Thoracic aorta (tissue), 2 donors: ENCODE data around the gene ATP1A1. TPM values are rescaled to one million over a fixed set of nuclear protein-coding genes. Genes with fewer than 3 reads are reported as not detected.

ENCODE experiments used
- ATAC-seq: fragments of 150-250 bp; one replicate; pipeline ENCODE4 v1.8.0; 2017; ENCODE audit warnings: low read depth; ENCODE audit not compliant: insufficient number of reproducible peaks, low FRiP score
- DNase-seq: peaks from one replicate; pipeline ENCODE4 v3.0.0-alpha.2; 2020; ENCODE audit warnings: low spot score
- H3K27ac ChIP-seq, 2 donors: fragments of 200-600 bp; sonication (generic); 1 replicate in 1 of 2; 2 replicates in 1 of 2; pipeline ENCODE4 v1.5.1; 2016; ENCODE audit warnings: mild to moderate bottlenecking in 2 of 2, moderate library complexity in 2 of 2
- H3K27me3 ChIP-seq: fragments of 200-600 bp; sonication (generic); replicated peaks from 2 replicates; pipeline ENCODE4 v1.6.0; 2016; ENCODE audit warnings: mild to moderate bottlenecking; ENCODE audit not compliant: insufficient read depth
- H3K36me3 ChIP-seq: fragments of 200-600 bp; sonication (generic); one replicate; pipeline ENCODE4 v1.5.1; 2016
- H3K4me1 ChIP-seq, 2 donors: fragments of 200-600 bp; sonication (generic); 1 replicate in 1 of 2; 2 replicates in 1 of 2; pipeline versions ENCODE4 v1.5.1 to v1.6.0; 2016; ENCODE audit warnings: low read depth in 2 of 2, mild to moderate bottlenecking in 1 of 2; ENCODE audit not compliant: control insufficient read depth in 1 of 2
- H3K4me3 ChIP-seq: fragments of 200-600 bp; sonication (generic); 2 replicates; pipeline ENCODE4 v1.5.1; 2016; ENCODE audit warnings: mild to moderate bottlenecking
- H3K9me3 ChIP-seq: fragments of 200-600 bp; sonication (generic); 2 replicates; pipeline ENCODE4 v1.5.1; 2016
- CTCF ChIP-seq: fragments of 200-600 bp; sonication (generic); IDR thresholded peaks from one replicate; pipeline ENCODE4 v1.5.1; 2019; ENCODE audit warnings: antibody characterized with exemption
- total RNA-seq, 2 donors: library from RNA; depleted of rRNA; stranded (reverse); fragments of >200 nt; gene quantifications; one replicate each; pipeline versions ENCODE4 v1.1.0 to v1.2.3, GENCODE V29; 2016

ATP1A1 gene
- total RNA-seq, 2 donors from 2014 or later = 244 to 310 TPM

- no peak for ATAC-seq
- TF ChIP-seq CTCF = no peak
- no peaks in the 10 kb centered on the region for H3K4me1 ChIP-seq
- no peaks in the 10 kb centered on the region for H3K36me3 ChIP-seq
- no peaks in the 10 kb centered on the region for H3K9me3 ChIP-seq
- DNase-seq = no peak
- H3K27me3 ChIP-seq = no peaks in the 10 kb centered on the region
- H3K4me3 ChIP-seq = no peak overlapping the region
- no peak overlapping the region for H3K27ac ChIP-seq
Observed at GRCh38 chr1:116335850-116336624, 37.0 kb upstream of the ATP1A1 start.

- Histone ChIP-seq H3K4me1 (no peaks in the 10 kb centered on the region), H3K27ac (no peak overlapping the region), H3K9me3 (no peaks in the 10 kb centered on the region), H3K27me3 (no peaks in the 10 kb centered on the region), H3K36me3 (no peaks in the 10 kb centered on the region), H3K4me3 (no peak overlapping the region)
- DNase-seq = no peak
- TF ChIP-seq CTCF = no peak
- ATAC-seq = no peak
Observed at GRCh38 chr1:116337398-116337797, 35.6 kb upstream of the ATP1A1 start.

- Histone ChIP-seq H3K27me3 (no peaks in the 10 kb centered on the region), H3K9me3 (no peaks in the 10 kb centered on the region), H3K27ac (no peak overlapping the region), H3K36me3 (no peaks in the 10 kb centered on the region), H3K4me3 (no peak overlapping the region), H3K4me1 (no peaks in the 10 kb centered on the region)
- ATAC-seq = no peak
- DNase-seq = no peak
- TF ChIP-seq CTCF = no peak
Observed at GRCh38 chr1:116338400-116338799, 34.6 kb upstream of the ATP1A1 start.

GRCh38 chr1:116340506-116341231, 32.4 kb upstream of the ATP1A1 start:
- Histone ChIP-seq H3K4me3 (no peak overlapping the region), H3K9me3 (no peaks in the 10 kb centered on the region), H3K27ac (no peak overlapping the region), H3K4me1 (no peaks in the 10 kb centered on the region), H3K36me3 (no peaks in the 10 kb centered on the region), H3K27me3 (no peaks in the 10 kb centered on the region)
- DNase-seq (no peak), ATAC-seq (no peak)
- no peak for TF ChIP-seq CTCF

- ATAC-seq = no peak
Observed at GRCh38 chr1:116343019-116343418, 30.0 kb upstream of the ATP1A1 start.

More at GRCh38 chr1:116343019-116343418, 30.0 kb upstream of the ATP1A1 start:
- Histone ChIP-seq H3K27me3 (no peaks in the 10 kb centered on the region), H3K9me3 (no peaks in the 10 kb centered on the region), H3K4me3 (no peak overlapping the region), H3K4me1 (no peaks in the 10 kb centered on the region), H3K36me3 (no peaks in the 10 kb centered on the region), H3K27ac (no peak overlapping the region)
- no peak for DNase-seq
- no peak for TF ChIP-seq CTCF
